ENCODE measurements around the gene TCP11X1.
"Not testable (repeated sequence)": the region's sequence is repeated elsewhere in the genome, so short reads cannot be mapped to it uniquely, and the experiment has no call there.

DNA sequence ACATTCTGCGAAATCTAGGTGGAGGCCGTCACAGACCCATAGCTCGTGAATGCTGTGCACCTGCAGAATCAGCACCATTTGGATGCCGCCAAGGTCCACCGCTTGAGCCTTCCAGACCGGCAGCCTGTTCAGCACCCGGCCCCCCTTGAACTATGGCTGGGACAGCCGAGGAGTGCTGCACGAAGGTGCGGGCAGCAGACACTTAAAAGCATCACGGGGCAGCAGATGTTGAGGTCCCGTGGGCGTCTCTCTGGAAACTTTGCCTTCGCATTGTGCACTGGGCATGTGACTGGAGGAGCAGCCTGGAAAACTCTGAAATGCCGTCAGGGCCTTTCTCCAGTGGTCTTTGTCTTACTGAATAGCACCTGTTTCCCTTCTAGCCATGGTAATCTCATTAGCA, 25.2 kb downstream of the TCP11X1 start:
- TF ChIP-seq, protein P1, sequence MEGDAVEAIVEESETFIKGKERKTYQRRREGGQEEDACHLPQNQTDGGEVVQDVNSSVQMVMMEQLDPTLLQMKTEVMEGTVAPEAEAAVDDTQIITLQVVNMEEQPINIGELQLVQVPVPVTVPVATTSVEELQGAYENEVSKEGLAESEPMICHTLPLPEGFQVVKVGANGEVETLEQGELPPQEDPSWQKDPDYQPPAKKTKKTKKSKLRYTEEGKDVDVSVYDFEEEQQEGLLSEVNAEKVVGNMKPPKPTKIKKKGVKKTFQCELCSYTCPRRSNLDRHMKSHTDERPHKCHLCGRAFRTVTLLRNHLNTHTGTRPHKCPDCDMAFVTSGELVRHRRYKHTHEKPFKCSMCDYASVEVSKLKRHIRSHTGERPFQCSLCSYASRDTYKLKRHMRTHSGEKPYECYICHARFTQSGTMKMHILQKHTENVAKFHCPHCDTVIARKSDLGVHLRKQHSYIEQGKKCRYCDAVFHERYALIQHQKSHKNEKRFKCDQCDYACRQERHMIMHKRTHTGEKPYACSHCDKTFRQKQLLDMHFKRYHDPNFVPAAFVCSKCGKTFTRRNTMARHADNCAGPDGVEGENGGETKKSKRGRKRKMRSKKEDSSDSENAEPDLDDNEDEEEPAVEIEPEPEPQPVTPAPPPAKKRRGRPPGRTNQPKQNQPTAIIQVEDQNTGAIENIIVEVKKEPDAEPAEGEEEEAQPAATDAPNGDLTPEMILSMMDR (IDR thresholded peaks at IDR 0.05; ENCODE audit: insufficient read depth, low read depth, low read length): not testable (repeated sequence)
- not testable (repeated sequence) for TF ChIP-seq EZH2 (IDR thresholded peaks at IDR 0.05; ENCODE audit: insufficient read depth, low read length)

Measured in astrocyte (in vitro differentiated cells and primary cell).